Adrenal gland (tissue), 12 donors: ENCODE results near the gene RAPGEF4. TPM values are rescaled to one million over a fixed set of nuclear protein-coding genes. Genes with fewer than 3 reads are reported as not detected.

Experiments
- DNase-seq, 7 donors: peaks; one replicate each; pipeline ENCODE4 v3.0.0-alpha.2; 2019 to 2020
- H3K27ac ChIP-seq, 5 donors: fragments of 200-600 bp; sonication (generic) in 4 of 5; 1 replicate in 3 of 5; 2 replicates in 2 of 5; pipeline versions ENCODE4 v1.5.1 to v1.8.0; 2016 to 2020; ENCODE audit warnings: mild to moderate bottlenecking in 1 of 5
- H3K27me3 ChIP-seq: fragments of 200-600 bp; 2 replicates; pipeline ENCODE4 v1.8.0; 2021
- H3K36me3 ChIP-seq, 2 donors: fragments of 200-600 bp; replicated peaks in 1 of 2; 1 replicate in 1 of 2; 2 replicates in 1 of 2; pipeline versions ENCODE4 v1.5.1 to v1.8.0; 2018 to 2022
- H3K4me1 ChIP-seq, 2 donors: fragments of 200-600 bp; replicated peaks in 1 of 2; 1 replicate in 1 of 2; 2 replicates in 1 of 2; pipeline versions ENCODE4 v1.5.1 to v1.8.0; 2018 to 2021
- H3K4me3 ChIP-seq, 4 donors: fragments of 200-600 bp; sonication (generic) in 3 of 4; one replicate each; pipeline ENCODE4 v1.5.1; 2016 to 2018
- H3K9me3 ChIP-seq, 3 donors: fragments of 200-600 bp; sonication (generic) in 1 of 3; replicated peaks in 1 of 3; 1 replicate in 2 of 3; 2 replicates in 1 of 3; pipeline versions ENCODE4 v1.5.1 to v1.8.0; 2016 to 2021
- POLR2A ChIP-seq, 2 donors: fragments of 450-650 bp; IDR thresholded peaks; one replicate each; pipeline ENCODE4 v1.6.1; 2017; ENCODE audit warnings: antibody characterized with exemption in 2 of 2, mild to moderate bottlenecking in 2 of 2, moderate library complexity in 1 of 2
- WGBS, 4 donors: extraction: QIAGEN DNeasy Blood & Tissue Kit in 2 of 4; methylation state at CpG; one replicate each; pipeline versions ENCODE4 v1.1.5 to v1.1.7; 2013 to 2017; 5-methylcytosine and 5-hydroxymethylcytosine counted together
- intact Hi-C, 2 donors: fragments of 100-400 bp; cut with DNase I; formaldehyde crosslinking; loops; one replicate each; pipeline versions ENCODE4 v1.14.1 to v1.15.0; 2022 to 2023
- polyA plus RNA-seq, 3 donors: library from polyadenylated mRNA; stranded (reverse); fragments of 200-250 nt in 2 of 3; fragments of 350-450 nt in 1 of 3; fragmentation: Illumina TruSeq in 1 of 3; extraction: RNeasy Lipid Tissue Mini Kit (QIAGEN cat#74804) in 1 of 3; gene quantifications; one replicate each; pipeline ENCODE4 v1.2.3, GENCODE V29; 2013 to 2014
- total RNA-seq, 9 donors: library from RNA; depleted of rRNA in 4 of 9; stranded (reverse); fragments of >200 nt in 4 of 9; fragments of 120-200 nt in 1 of 9; fragmentation: NEBNext Ultra II Directional in 1 of 9; extraction: Animal tissue kit (Norgen Biotek cat#: 25700) in 1 of 9; gene quantifications; one replicate each; pipeline versions ENCODE4 v1.1.0 to v1.2.4, GENCODE V29; 2013 to 2023
- TF ChIP-seq, protein P1 (sequence below), 6 experiments: fragments of 450-650 bp in 4 of 6; fragments of 200-600 bp in 2 of 6; sonication (generic) in 1 of 6; IDR thresholded peaks; 1 replicate in 5 of 6; 2 replicates in 1 of 6; pipeline versions ENCODE4 v1.5.1 to v1.8.0; 2016 to 2021; ENCODE audit warnings: antibody characterized with exemption in 6 of 6, mild to moderate bottlenecking in 2 of 6, moderate library complexity in 1 of 6
- donor health status: healthy with polysubstance abuse.
- donor health status: Bipolar disorder and iron deficiency.
- donor health status: DM: yes; HTN: yes; CAD: no.
- donor health status: DM: no; HTN: no; CAD: no.
- donor health status: DM: no; HTN: no; CAD: no.
- donor health status: DM: yes; HTN: yes; CAD: no.

The RAPGEF4 gene
- total and polyA plus RNA-seq, 12 donors, result 24.8 to 288 (median 101) TPM

DNA sequence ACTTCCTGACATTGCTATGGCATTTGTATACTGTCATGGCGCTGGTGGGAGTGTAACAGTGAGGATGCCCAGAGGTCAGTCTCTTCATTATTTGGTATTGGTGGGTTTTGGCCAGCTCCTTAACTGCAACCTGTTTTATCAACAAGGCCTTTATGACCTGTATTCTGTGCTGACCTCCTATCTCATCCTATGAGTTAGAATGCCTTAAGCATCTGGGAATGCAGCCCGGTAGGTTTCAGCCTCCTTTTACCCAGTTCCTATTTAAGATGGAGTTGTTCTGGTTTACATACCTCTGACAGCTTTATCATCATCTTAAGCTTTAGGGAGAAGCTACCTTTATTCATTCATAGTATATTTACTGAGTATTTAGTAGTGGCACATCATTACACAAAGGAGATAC is 103.8 kb downstream of the RAPGEF4 start:
- TF ChIP-seq, protein P1, sequence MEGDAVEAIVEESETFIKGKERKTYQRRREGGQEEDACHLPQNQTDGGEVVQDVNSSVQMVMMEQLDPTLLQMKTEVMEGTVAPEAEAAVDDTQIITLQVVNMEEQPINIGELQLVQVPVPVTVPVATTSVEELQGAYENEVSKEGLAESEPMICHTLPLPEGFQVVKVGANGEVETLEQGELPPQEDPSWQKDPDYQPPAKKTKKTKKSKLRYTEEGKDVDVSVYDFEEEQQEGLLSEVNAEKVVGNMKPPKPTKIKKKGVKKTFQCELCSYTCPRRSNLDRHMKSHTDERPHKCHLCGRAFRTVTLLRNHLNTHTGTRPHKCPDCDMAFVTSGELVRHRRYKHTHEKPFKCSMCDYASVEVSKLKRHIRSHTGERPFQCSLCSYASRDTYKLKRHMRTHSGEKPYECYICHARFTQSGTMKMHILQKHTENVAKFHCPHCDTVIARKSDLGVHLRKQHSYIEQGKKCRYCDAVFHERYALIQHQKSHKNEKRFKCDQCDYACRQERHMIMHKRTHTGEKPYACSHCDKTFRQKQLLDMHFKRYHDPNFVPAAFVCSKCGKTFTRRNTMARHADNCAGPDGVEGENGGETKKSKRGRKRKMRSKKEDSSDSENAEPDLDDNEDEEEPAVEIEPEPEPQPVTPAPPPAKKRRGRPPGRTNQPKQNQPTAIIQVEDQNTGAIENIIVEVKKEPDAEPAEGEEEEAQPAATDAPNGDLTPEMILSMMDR (IDR thresholded peaks at IDR 0.05), result no peak
- no peak for TF ChIP-seq POLR2A (IDR thresholded peaks at IDR 0.05)
- Histone ChIP-seq H3K27ac (no peak overlapping the region), H3K27me3 (no peaks in the 10 kb centered on the region), H3K4me1 (peaks cover 6 to 16% of the 10 kb centered on the region in 2 donors), H3K4me3 (no peak overlapping the region), H3K9me3 (no peaks in the 10 kb centered on the region), H3K36me3 (no peaks in the 10 kb centered on the region)
- DNase-seq, result no peak
- intact Hi-C loops, result no loop called here
- WGBS, 4 donors, result 90 to 100% (median 95%) methylated on average over 2 of the region's 2 CpGs

GRCh38 chr2:172842511-172843265 is 107.0 kb downstream of the RAPGEF4 start:
- Histone ChIP-seq H3K9me3 (no peaks in the 10 kb centered on the region), H3K27ac (no peak overlapping the region), H3K27me3 (no peaks in the 10 kb centered on the region), H3K36me3 (no peaks in the 10 kb centered on the region), H3K4me1 (peaks cover 6 to 29% of the 10 kb centered on the region in 2 donors), H3K4me3 (no peak overlapping the region)
- TF ChIP-seq, protein P1 (IDR thresholded peaks at IDR 0.05), result no peak
- TF ChIP-seq POLR2A (IDR thresholded peaks at IDR 0.05), result no peak
- intact Hi-C loops, result no loop called here
- WGBS, 4 donors, result 79 to 87% (median 82%) methylated on average over 5 of the region's 5 CpGs
- DNase-seq, result no peak

GRCh38 chr2:172843266-172843582 is 107.6 kb downstream of the RAPGEF4 start:
- Histone ChIP-seq H3K27me3 (no peaks in the 10 kb centered on the region), H3K9me3 (no peaks in the 10 kb centered on the region), H3K36me3 (no peaks in the 10 kb centered on the region), H3K4me1 (peaks cover 6 to 29% of the 10 kb centered on the region in 2 donors), H3K4me3 (no peak overlapping the region), H3K27ac (no peak overlapping the region)
- TF ChIP-seq POLR2A (IDR thresholded peaks at IDR 0.05), result no peak
- TF ChIP-seq, protein P1 (IDR thresholded peaks at IDR 0.05), result no peak
- intact Hi-C loops, result no loop called here
- no peak for DNase-seq
- 92 to 100% (median 94%) methylated on average over 1 of the region's 1 CpG for whole genome bisulfite sequencing, 4 donors

DNA sequence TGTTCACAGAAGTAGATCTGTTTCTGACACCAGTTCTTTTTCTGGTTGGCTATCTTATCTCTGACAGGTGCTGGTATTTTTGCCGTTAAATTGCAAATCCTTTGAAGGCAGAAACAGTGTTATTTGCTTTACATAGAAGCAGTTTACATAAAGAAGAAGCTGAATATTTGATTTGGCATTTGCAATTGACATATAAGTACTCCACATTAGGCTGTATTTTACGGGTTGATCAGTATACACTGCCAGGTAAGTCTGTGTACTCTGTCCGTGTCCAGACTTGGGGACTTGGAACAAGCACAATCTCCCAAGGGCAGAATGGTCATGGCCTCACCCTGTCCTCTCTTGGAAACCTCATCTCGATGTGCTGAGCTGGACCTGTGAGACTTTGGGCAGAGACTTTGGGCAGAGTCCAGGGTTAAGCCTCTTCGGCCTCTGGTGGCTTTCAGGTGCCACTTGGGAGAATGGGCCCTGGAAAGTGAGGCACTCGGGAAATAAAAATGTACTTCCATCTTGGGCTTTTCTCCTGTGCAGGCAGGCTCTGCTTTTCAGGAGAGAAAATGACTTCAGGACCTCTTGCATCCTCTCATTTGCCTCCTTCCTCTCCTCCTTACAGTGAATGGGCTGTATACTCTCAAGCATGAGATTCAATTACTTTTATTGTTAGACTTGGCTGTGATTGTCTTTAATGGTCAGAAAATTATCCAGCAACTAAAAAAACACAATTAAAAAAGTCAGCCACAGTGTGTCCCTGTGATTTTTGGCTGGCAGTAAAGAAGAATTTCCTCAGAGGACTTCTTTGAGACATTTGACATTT is 108.5 kb downstream of the RAPGEF4 start:
- Histone ChIP-seq H3K27me3 (no peaks in the 10 kb centered on the region), H3K36me3 (no peaks in the 10 kb centered on the region), H3K27ac (peak overlapping the region in 2 of 5 donors; percentile 32 to 37), H3K4me3 (no peak overlapping the region), H3K9me3 (no peaks in the 10 kb centered on the region), H3K4me1 (peaks cover 6 to 38% of the 10 kb centered on the region in 2 donors)
- intact Hi-C loops, result no loop called here
- TF ChIP-seq, protein P1 (IDR thresholded peaks at IDR 0.05), result no peak
- no peak for TF ChIP-seq POLR2A (IDR thresholded peaks at IDR 0.05)
- 50 to 66% (median 60%) methylated on average over 5 to 6 of the region's 6 CpGs for WGBS, 4 donors
- no peak for DNase-seq
